Right atrium auricular region (tissue), 2 donors: Measurements from ENCODE around the gene C1QTNF5. TPM values are rescaled to one million over a fixed set of nuclear protein-coding genes. Genes with fewer than 3 reads are reported as not detected.

ENCODE experiments used
- DNase-seq: peaks from one replicate; pipeline ENCODE4 v3.0.0-alpha.2; 2019; ENCODE audit warnings: low spot score
- H3K27ac ChIP-seq, 2 donors: fragments of 200-600 bp; sonication (generic); 1 replicate in 1 of 2; 2 replicates in 1 of 2; pipeline ENCODE4 v1.5.1; 2016 to 2019
- H3K27me3 ChIP-seq, 2 donors: fragments of 200-600 bp; sonication (generic); one replicate each; pipeline versions ENCODE4 v1.5.1 to v1.6.0; 2017 to 2019
- H3K36me3 ChIP-seq: fragments of 200-600 bp; sonication (generic); one replicate; pipeline ENCODE4 v1.5.1; 2016
- H3K4me1 ChIP-seq, 2 donors: fragments of 200-600 bp; sonication (generic); one replicate each; pipeline versions ENCODE4 v1.5.1 to v1.6.0; 2017 to 2019
- H3K4me3 ChIP-seq, 2 donors: fragments of 200-600 bp; sonication (generic); 1 replicate in 1 of 2; 2 replicates in 1 of 2; pipeline ENCODE4 v1.5.1; 2017 to 2019; ENCODE audit warnings: mild to moderate bottlenecking in 1 of 2, moderate library complexity in 1 of 2
- H3K9me3 ChIP-seq, 2 donors: fragments of 200-600 bp; sonication (generic); one replicate each; pipeline ENCODE4 v1.5.1; 2019
- total RNA-seq, 2 donors: library from RNA; depleted of rRNA; stranded (reverse); fragments of >200 nt; gene quantifications; one replicate each; pipeline ENCODE4 v1.1.0, GENCODE V29; 2016
- TF ChIP-seq, protein P1 (sequence below), 2 donors: fragments of 200-600 bp; sonication (generic); IDR thresholded peaks; one replicate each; pipeline ENCODE4 v1.5.1; 2019; ENCODE audit warnings: antibody characterized with exemption in 2 of 2

C1QTNF5 gene
- total RNA-seq, 2 donors from 2014 or later: 41.4 to 47.4 TPM

DNA sequence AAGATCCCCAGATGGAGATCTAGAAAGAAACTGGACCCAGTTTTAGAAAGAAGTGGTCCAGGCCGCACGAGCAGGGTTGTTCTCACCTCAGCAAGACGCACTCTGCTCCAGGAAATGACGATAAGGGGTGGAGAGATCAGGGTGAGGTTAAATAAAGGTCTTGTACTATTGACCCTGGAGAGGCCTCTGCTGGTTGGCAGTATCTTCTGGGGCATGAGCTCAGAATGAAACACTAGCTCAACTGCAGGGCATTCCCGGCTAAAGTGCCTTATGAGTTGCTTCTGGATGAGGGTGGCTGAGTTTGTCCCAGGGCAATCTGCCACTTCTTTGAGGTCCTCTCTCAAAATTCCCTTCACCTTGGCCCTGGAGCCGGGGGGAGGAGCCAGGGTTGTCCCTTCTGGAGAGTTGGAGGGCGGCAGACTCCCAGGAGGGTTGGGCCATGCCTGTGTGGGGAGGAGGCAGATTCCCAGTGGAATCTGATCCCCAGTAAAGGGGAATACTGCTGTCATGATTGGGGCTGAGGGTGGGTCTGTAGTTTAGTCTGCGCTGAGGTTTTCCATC lies 29.9 kb upstream of the C1QTNF5 start:
- no peak for DNase-seq
- no peaks in the 10 kb centered on the region for H3K27me3 ChIP-seq
- H3K4me3 ChIP-seq: no peak overlapping the region
- peaks cover 0 to 97% of the 10 kb centered on the region in 2 donors for H3K4me1 ChIP-seq
- H3K9me3 ChIP-seq: no peaks in the 10 kb centered on the region
- H3K27ac ChIP-seq: peak overlapping the region; percentile 94
- H3K36me3 ChIP-seq: no peaks in the 10 kb centered on the region
- TF ChIP-seq, protein P1, sequence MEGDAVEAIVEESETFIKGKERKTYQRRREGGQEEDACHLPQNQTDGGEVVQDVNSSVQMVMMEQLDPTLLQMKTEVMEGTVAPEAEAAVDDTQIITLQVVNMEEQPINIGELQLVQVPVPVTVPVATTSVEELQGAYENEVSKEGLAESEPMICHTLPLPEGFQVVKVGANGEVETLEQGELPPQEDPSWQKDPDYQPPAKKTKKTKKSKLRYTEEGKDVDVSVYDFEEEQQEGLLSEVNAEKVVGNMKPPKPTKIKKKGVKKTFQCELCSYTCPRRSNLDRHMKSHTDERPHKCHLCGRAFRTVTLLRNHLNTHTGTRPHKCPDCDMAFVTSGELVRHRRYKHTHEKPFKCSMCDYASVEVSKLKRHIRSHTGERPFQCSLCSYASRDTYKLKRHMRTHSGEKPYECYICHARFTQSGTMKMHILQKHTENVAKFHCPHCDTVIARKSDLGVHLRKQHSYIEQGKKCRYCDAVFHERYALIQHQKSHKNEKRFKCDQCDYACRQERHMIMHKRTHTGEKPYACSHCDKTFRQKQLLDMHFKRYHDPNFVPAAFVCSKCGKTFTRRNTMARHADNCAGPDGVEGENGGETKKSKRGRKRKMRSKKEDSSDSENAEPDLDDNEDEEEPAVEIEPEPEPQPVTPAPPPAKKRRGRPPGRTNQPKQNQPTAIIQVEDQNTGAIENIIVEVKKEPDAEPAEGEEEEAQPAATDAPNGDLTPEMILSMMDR (IDR thresholded peaks at IDR 0.05): no peak

DNA sequence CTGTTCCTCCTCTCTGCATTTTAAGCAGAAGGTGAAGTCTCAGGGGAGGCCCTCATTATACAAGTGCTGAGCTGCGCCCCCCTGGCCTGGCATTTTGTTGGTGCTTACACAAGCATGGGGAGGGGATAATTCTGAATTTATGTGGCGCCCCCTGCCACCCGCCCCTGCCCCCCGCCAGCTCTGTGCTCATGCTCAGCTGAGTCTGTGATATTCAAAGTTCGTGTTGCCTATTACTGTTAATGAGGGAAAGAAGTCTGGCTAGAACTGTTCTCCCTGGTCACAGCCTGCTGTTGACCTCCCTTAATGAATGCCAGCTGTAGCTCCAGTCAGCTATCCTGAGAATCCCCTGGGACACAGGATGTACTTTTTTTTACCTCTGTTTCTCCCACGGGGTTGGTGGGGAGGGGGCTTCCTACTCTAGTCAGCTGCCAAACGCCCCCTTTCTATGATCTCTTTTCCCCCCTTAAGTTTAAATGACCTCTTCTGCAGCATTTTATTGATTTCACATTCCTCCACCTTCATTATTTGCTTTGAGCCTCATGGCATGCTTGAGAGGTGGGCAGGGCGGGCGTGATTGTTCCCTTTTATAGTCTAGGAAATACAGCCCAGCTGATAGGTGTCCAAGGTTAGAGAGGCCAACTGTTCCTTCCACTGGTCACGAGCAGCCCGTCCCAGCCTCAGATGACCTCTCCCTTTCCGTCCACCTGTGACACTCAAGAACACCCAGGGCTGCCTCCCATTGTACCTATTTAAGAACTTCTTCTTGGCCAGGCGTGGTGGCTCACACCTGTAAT lies 28.6 kb upstream of the C1QTNF5 start:
- peak overlapping the region; percentile 94 for H3K27ac ChIP-seq
- no peaks in the 10 kb centered on the region for H3K9me3 ChIP-seq
- TF ChIP-seq, protein P1 (IDR thresholded peaks at IDR 0.05): no peak
- peak overlapping the region in 1 of 2 donors; percentile 10 for H3K4me3 ChIP-seq
- peaks cover 0 to 95% of the 10 kb centered on the region in 2 donors for H3K4me1 ChIP-seq
- no peaks in the 10 kb centered on the region for H3K27me3 ChIP-seq
- DNase-seq: no peak
- H3K36me3 ChIP-seq: no peaks in the 10 kb centered on the region

DNA sequence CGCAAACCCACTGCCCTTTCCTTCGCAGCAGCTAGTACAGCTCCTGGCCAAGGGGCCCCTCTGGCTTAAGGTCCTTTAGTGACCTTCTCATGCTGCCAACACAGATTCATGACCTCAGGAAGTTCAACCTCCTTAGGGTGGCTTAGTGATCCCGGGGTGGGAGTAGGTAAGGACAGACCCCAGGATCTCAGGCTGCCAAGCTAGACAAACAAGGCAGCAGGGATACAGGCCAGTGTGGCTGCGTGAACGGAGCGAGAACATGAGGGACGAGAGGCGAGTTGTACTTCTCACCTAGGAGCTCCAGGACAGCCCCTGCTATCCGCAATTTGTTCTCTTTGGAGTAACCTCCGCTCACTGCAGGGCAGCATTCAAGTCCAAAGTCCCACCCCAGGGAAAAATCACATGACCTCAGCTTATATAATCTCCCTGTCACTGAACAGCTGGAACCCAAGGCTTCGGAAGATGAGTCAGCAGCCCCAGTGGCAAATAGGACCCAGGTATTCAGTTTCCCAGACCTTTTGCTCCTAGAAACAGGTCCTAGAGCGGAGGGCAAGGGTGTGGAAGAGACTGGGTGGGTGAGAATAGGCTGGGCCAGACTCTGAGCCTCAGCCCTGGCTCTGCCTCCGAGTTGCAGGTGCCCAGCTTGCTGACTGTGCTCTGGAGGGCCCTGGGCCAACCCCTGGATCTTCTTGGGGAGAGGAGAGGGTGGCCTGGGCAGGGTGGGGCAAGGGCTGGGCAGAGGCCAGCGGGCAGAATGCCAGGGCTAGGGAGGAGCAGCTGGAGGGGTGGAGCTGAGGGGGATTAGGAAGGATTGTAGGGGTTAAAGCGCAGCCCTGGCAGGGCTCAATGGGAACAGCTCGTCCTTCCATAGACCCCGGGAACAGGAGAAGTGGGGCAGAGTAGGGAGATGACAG lies 27.7 kb upstream of the C1QTNF5 start:
- Histone ChIP-seq H3K36me3 (no peaks in the 10 kb centered on the region), H3K4me3 (peak overlapping the region in 1 of 2 donors; percentile 10), H3K27ac (peak overlapping the region; percentile 94), H3K27me3 (no peaks in the 10 kb centered on the region), H3K4me1 (peaks cover 0 to 93% of the 10 kb centered on the region in 2 donors), H3K9me3 (no peaks in the 10 kb centered on the region)
- DNase-seq: no peak
- TF ChIP-seq, protein P1 (IDR thresholded peaks at IDR 0.05): no peak

DNA sequence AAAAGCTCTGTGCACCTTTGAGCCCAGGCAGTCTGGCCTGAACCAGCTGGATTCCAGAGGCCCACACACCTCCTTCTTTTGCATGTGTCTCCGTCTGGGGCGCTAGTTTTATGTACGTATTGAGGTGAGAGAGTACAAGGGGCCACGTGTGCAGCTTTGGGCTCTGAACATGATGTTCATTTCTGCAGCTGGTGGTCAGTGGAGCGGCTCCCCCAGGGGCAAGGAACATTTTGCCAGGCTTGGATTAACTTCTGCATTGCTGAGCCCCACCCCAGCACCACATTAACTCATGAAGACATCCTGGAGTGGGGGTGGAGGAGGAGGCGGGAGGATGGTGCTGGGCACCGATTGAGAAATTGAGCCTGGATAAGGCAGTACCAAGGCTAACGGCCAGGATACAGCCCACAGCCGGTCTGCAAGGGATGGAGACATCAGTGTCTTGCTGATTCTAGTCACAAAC lies 27.0 kb upstream of the C1QTNF5 start:
- H3K9me3 ChIP-seq: no peaks in the 10 kb centered on the region
- no peaks in the 10 kb centered on the region for H3K36me3 ChIP-seq
- TF ChIP-seq, protein P1 (IDR thresholded peaks at IDR 0.05): no peak
- peaks cover 0 to 88% of the 10 kb centered on the region in 2 donors for H3K4me1 ChIP-seq
- no peak for DNase-seq
- peak overlapping the region in 1 of 2 donors; percentile 10 for H3K4me3 ChIP-seq
- H3K27ac ChIP-seq: peak overlapping the region; percentile 94
- H3K27me3 ChIP-seq: no peaks in the 10 kb centered on the region

DNA sequence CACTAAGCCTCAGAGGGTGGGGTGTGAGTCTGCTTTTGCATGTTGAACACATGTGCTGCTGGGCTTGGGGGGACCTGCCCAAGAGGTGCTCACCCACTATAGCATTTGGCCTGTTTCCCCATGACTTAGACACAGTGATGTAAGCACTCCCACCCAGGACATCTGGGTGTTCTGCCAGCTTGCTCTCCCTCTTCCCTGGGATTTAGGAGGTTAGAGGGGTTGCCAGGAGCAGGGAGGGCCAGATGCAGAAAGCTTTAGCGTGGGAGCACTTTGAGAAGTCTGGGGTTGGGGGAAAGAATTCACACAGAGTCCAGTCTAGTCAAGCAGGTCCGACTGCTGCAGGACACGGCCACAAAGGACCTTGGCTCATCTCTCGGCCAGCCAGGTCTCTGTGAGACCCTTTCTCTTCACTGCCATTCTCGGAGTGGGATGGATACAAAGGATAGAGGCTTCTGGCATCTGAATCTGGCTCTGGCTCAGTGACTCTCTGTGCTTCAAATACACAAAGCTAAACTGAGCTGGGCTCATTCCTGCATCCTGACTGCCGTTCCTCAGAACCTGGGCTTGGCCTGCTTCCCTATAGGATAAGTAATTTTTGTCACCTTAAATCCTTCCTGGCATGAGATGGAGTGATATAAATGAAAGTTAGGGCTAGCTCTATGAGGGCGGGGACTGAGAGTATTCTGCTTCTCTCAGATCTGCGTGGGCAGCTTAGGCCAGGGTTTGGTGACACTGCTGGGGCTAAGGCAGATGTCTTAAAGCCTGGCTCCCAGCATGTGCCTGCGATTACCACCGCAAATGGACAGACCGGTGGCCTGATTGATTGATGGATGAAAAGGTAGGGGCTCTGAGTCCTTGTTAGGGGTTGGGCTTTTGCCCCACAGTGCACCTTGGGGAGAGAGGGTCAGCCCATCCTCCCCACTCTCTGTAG lies 26.3 kb upstream of the C1QTNF5 start:
- Histone ChIP-seq H3K4me1 (peaks cover 0 to 88% of the 10 kb centered on the region in 2 donors), H3K9me3 (no peaks in the 10 kb centered on the region), H3K27ac (peak overlapping the region; percentile 94), H3K36me3 (no peaks in the 10 kb centered on the region), H3K4me3 (no peak overlapping the region), H3K27me3 (no peaks in the 10 kb centered on the region)
- DNase-seq: no peak
- TF ChIP-seq, protein P1 (IDR thresholded peaks at IDR 0.05): no peak
